Mesenchymal stem cell (in vitro differentiated cells and primary cell): ENCODE measurements around the gene CCND3.

Experiments used
- DNase-seq: peaks from one replicate; pipeline ENCODE4 v3.0.0-alpha.2; 2013
- H2AFZ ChIP-seq: one replicate; pipeline ENCODE4 v1.6.1; 2013; ENCODE audit warnings: low read depth, mild to moderate bottlenecking, control low read depth, inconsistent platforms, low read length, moderate library complexity
- H2AK5ac ChIP-seq: 2 replicates; pipeline ENCODE4 v1.6.1; 2013; ENCODE audit warnings: low read length, moderate library complexity, mild to moderate bottlenecking, inconsistent platforms; ENCODE audit not compliant: severe bottlenecking
- H2BK120ac ChIP-seq: one replicate; pipeline ENCODE4 v1.6.1; 2013; ENCODE audit warnings: low read depth, mild to moderate bottlenecking, inconsistent platforms, low read length, moderate library complexity
- H2BK12ac ChIP-seq, 2 experiments: one replicate each; pipeline ENCODE4 v1.6.1; 2013; ENCODE audit warnings: inconsistent platforms in 2 of 2, low read length in 2 of 2, mild to moderate bottlenecking in 2 of 2, moderate library complexity in 2 of 2, control low read depth in 1 of 2
- H2BK15ac ChIP-seq: one replicate; pipeline ENCODE4 v1.6.1; 2013; ENCODE audit warnings: mild to moderate bottlenecking, low read depth, inconsistent platforms; ENCODE audit not compliant: poor library complexity, severe bottlenecking
- H2BK5ac ChIP-seq: 2 replicates; pipeline ENCODE4 v1.6.1; 2013; ENCODE audit warnings: low read depth, mild to moderate bottlenecking, low read length, control low read depth, inconsistent platforms; ENCODE audit not compliant: poor library complexity, severe bottlenecking
- H3K14ac ChIP-seq, 2 experiments: one replicate each; pipeline ENCODE4 v1.6.1; 2013; ENCODE audit warnings: inconsistent platforms in 2 of 2, low read length in 2 of 2, control low read depth in 1 of 2, mild to moderate bottlenecking in 1 of 2, moderate library complexity in 1 of 2
- H3K18ac ChIP-seq, 2 experiments: one replicate each; pipeline ENCODE4 v1.6.1; 2013; ENCODE audit warnings: inconsistent platforms in 2 of 2, low read length in 2 of 2, control low read depth in 1 of 2, low read depth in 1 of 2, mild to moderate bottlenecking in 1 of 2
- H3K23ac ChIP-seq, 2 experiments: one replicate each; pipeline ENCODE4 v1.6.1; 2013; ENCODE audit warnings: inconsistent platforms in 2 of 2, low read length in 2 of 2, mild to moderate bottlenecking in 2 of 2, moderate library complexity in 2 of 2, control low read depth in 1 of 2
- H3K27ac ChIP-seq: 2 replicates; pipeline ENCODE4 v1.5.1; 2013; ENCODE audit warnings: mild to moderate bottlenecking, moderate library complexity, low read length, control low read depth, inconsistent platforms; ENCODE audit not compliant: poor library complexity, severe bottlenecking
- H3K27me3 ChIP-seq, 2 experiments: 2 replicates each; pipeline versions ENCODE4 v1.6.1 to v1.7.0; 2013; ENCODE audit warnings: low read length in 2 of 2, mild to moderate bottlenecking in 2 of 2, moderate library complexity in 2 of 2, control low read depth in 1 of 2, inconsistent platforms in 1 of 2; ENCODE audit not compliant: control insufficient read depth in 1 of 2, insufficient read depth in 1 of 2
- H3K36me3 ChIP-seq, 2 experiments: 2 replicates each; pipeline versions ENCODE4 v1.6.1 to v1.7.0; 2013; ENCODE audit warnings: low read length in 2 of 2, control low read depth in 1 of 2, inconsistent platforms in 1 of 2, low read depth in 1 of 2, mild to moderate bottlenecking in 1 of 2; ENCODE audit not compliant: insufficient read depth in 2 of 2, control insufficient read depth in 1 of 2
- H3K4ac ChIP-seq, 2 experiments: one replicate each; pipeline ENCODE4 v1.6.1; 2013; ENCODE audit warnings: inconsistent platforms in 2 of 2, low read length in 2 of 2, mild to moderate bottlenecking in 2 of 2, moderate library complexity in 2 of 2, control low read depth in 1 of 2, low read depth in 1 of 2
- H3K4me1 ChIP-seq: 2 replicates; pipeline ENCODE4 v1.6.1; 2013; ENCODE audit warnings: low read depth, low read length, control low read depth; ENCODE audit not compliant: control insufficient read depth, insufficient read depth
- H3K4me2 ChIP-seq: 2 replicates; pipeline ENCODE4 v1.6.1; 2013; ENCODE audit warnings: low read length, mild to moderate bottlenecking, inconsistent platforms; ENCODE audit not compliant: poor library complexity, severe bottlenecking
- H3K4me3 ChIP-seq, 2 experiments: 2 replicates each; pipeline versions ENCODE4 v1.5.1 to v1.7.0; 2013; ENCODE audit warnings: low read length in 2 of 2, mild to moderate bottlenecking in 2 of 2, control low read depth in 1 of 2, low read depth in 1 of 2; ENCODE audit not compliant: insufficient read depth in 1 of 2
- H3K79me1 ChIP-seq: replicated peaks from 2 replicates; pipeline ENCODE4 v1.6.1; 2013; ENCODE audit warnings: mild to moderate bottlenecking, control low read depth, low read length, inconsistent platforms; ENCODE audit not compliant: poor library complexity, severe bottlenecking
- H3K9ac ChIP-seq: 2 replicates; pipeline ENCODE4 v1.7.0; 2013; ENCODE audit warnings: mild to moderate bottlenecking, low read length, moderate library complexity
- H3K9me3 ChIP-seq: 2 replicates; pipeline ENCODE4 v1.7.0; 2013; ENCODE audit warnings: mild to moderate bottlenecking, low read length; ENCODE audit not compliant: control insufficient read depth
- H4K8ac ChIP-seq: one replicate; pipeline ENCODE4 v1.6.1; 2013; ENCODE audit warnings: inconsistent platforms, mild to moderate bottlenecking, low read length, moderate library complexity
- H4K91ac ChIP-seq: one replicate; pipeline ENCODE4 v1.6.1; 2013; ENCODE audit warnings: mild to moderate bottlenecking, low read length, inconsistent platforms
- WGBS: methylation state at CpG from one replicate; pipeline ENCODE4 v1.1.7; 2013; ENCODE audit warnings: mixed read lengths; 5-methylcytosine and 5-hydroxymethylcytosine counted together

Gene CCND3

DNA sequence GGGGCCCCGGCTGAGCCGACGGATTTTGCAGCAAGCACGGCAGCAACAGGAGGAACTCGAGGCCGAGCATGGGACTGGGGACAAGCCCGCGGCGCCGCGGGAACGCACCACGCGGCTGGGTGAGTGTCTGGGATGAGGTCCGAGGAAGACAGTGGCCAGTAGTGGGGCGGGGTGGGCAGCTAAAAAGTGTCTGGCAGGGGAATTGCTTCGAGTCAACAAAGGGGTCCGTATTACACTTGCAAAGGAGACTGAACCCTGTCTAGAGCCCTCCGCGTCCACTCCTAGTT, 20.0 kb downstream of the CCND3 start:
- Histone ChIP-seq H2BK12ac (no peak overlapping the region), H3K9me3 (no peaks in the 10 kb centered on the region), H3K79me1 (peaks cover 4% of the 10 kb centered on the region), H3K27ac (peak overlapping the region; percentile 48), H3K4ac (peak overlapping the region; percentile 46 to 81), H3K36me3 (peaks cover 4 to 17% of the 10 kb centered on the region in 2 experiments), H2BK15ac (no peak overlapping the region), H3K27me3 (no peaks in the 10 kb centered on the region), H2BK120ac (no peak overlapping the region), H4K91ac (peak overlapping the region; percentile 78), H3K4me1 (peaks cover 9% of the 10 kb centered on the region), H3K4me3 (peak overlapping the region; percentile 80 to 86), H2AFZ (peak overlapping the region; percentile 79), H2AK5ac (no peak overlapping the region), H3K14ac (no peak overlapping the region), H3K23ac (no peak overlapping the region), H3K9ac (peak overlapping the region; percentile 94), H3K4me2 (peak overlapping the region; percentile 85), H4K8ac (peak overlapping the region; percentile 82), H2BK5ac (peak overlapping the region; percentile 37), H3K18ac (peak overlapping the region; percentile 59 to 69)
- no peak for DNase-seq
- WGBS: 2% methylated on average over 18 of the region's 20 CpGs

- Histone ChIP-seq H4K91ac (peak within 1 kb of the TSS; percentile 78), H3K23ac (peak within 1 kb of the TSS in 1 of 2 experiments; percentile 68), H3K9ac (peak within 1 kb of the TSS; percentile 94), H2AFZ (peak within 1 kb of the TSS; percentile 83), H3K4me2 (peak within 1 kb of the TSS; percentile 92), H2AK5ac (no peak within 1 kb of the TSS), H2BK12ac (no peak within 1 kb of the TSS), H2BK120ac (no peak within 1 kb of the TSS), H3K9me3 (no peaks in the 10 kb centered on the region), H3K4me1 (peaks cover 11% of the 10 kb centered on the region), H3K18ac (peak within 1 kb of the TSS; percentile 95 to 98), H3K4ac (peak within 1 kb of the TSS; percentile 46 to 96), H2BK5ac (peak within 1 kb of the TSS; percentile 46), H3K36me3 (peaks cover 6 to 21% of the 10 kb centered on the region in 2 experiments), H3K27ac (peak within 1 kb of the TSS; percentile 100), H3K79me1 (peaks cover 6% of the 10 kb centered on the region), H3K14ac (peak within 1 kb of the TSS in 1 of 2 experiments; percentile 96), H3K27me3 (no peaks in the 10 kb centered on the region), H4K8ac (peak within 1 kb of the TSS; percentile 97), H3K4me3 (peak within 1 kb of the TSS; percentile 80 to 86), H2BK15ac (peak within 1 kb of the TSS; percentile 95)
- whole genome bisulfite sequencing: under 1% methylated on average over 55 of the region's 55 CpGs
- DNase-seq: peak; percentile 97
Measured at GRCh38 chr6:41920921-41921711, 20.5 kb downstream of the CCND3 start, which contains the start of the genes BYSL and MED20. BYSL (plus strand) TSS chr6:41921499; CDS start chr6:41921563, 64 bp downstream. MED20 (minus strand) TSS chr6:41921139; CDS start chr6:41921018, 121 bp downstream.

GRCh38 chr6:41917528-41917927, 24.1 kb downstream of the CCND3 start:
- 3% methylated on average over 3 of the region's 4 CpGs for WGBS
- H2BK15ac ChIP-seq: no peak overlapping the region
- H3K9ac ChIP-seq: peak overlapping the region; percentile 78
- no peak overlapping the region for H4K8ac ChIP-seq
- H2BK12ac ChIP-seq: no peak overlapping the region
- H3K79me1 ChIP-seq: peaks cover 16% of the 10 kb centered on the region
- no peak overlapping the region for H3K14ac ChIP-seq
- peak; percentile 92 for DNase-seq
- H3K23ac ChIP-seq: no peak overlapping the region
- peak overlapping the region; percentile 78 for H3K27ac ChIP-seq
- H3K4me2 ChIP-seq: no peak overlapping the region
- H4K91ac ChIP-seq: no peak overlapping the region
- no peaks in the 10 kb centered on the region for H3K27me3 ChIP-seq
- H3K4me1 ChIP-seq: peaks cover 10% of the 10 kb centered on the region
- H2BK5ac ChIP-seq: no peak overlapping the region
- H3K4ac ChIP-seq: no peak overlapping the region
- peaks cover 13 to 39% of the 10 kb centered on the region in 2 experiments for H3K36me3 ChIP-seq
- H3K9me3 ChIP-seq: no peaks in the 10 kb centered on the region
- H3K4me3 ChIP-seq: peak overlapping the region in 1 of 2 experiments; percentile 64
- no peak overlapping the region for H2BK120ac ChIP-seq
- no peak overlapping the region for H2AFZ ChIP-seq
- H2AK5ac ChIP-seq: no peak overlapping the region
- H3K18ac ChIP-seq: no peak overlapping the region

- H3K4me3 ChIP-seq: no peak overlapping the region
- peaks cover 27% of the 10 kb centered on the region for H3K79me1 ChIP-seq
- peak overlapping the region; percentile 1 for H3K4me2 ChIP-seq
- H2BK5ac ChIP-seq: no peak overlapping the region
- no peak overlapping the region for H3K4ac ChIP-seq
- no peak overlapping the region for H3K14ac ChIP-seq
- peak overlapping the region in 1 of 2 experiments; percentile 19 for H3K23ac ChIP-seq
- H2BK120ac ChIP-seq: no peak overlapping the region
- no peak overlapping the region for H2BK12ac ChIP-seq
- no peak overlapping the region for H2AK5ac ChIP-seq
- H3K9ac ChIP-seq: no peak overlapping the region
- H3K9me3 ChIP-seq: no peaks in the 10 kb centered on the region
- WGBS: 96% methylated on average over 4 of the region's 4 CpGs
- peak overlapping the region; percentile 36 for H3K27ac ChIP-seq
- H3K4me1 ChIP-seq: peaks cover 10% of the 10 kb centered on the region
- H4K8ac ChIP-seq: no peak overlapping the region
- H3K27me3 ChIP-seq: no peaks in the 10 kb centered on the region
- H3K36me3 ChIP-seq: peaks cover 18 to 50% of the 10 kb centered on the region in 2 experiments
- H3K18ac ChIP-seq: no peak overlapping the region
- H2AFZ ChIP-seq: no peak overlapping the region
- no peak for DNase-seq
- no peak overlapping the region for H4K91ac ChIP-seq
- H2BK15ac ChIP-seq: no peak overlapping the region
Measured at GRCh38 chr6:41914869-41915530, 26.6 kb downstream of the CCND3 start.
